Trophoblast cell (in vitro differentiated cells and primary cell): Measurements from ENCODE around the gene MDM4.
"Not testable (repeated sequence)": the region's sequence is repeated elsewhere in the genome, so short reads cannot be mapped to it uniquely, and the experiment has no call there.

Experiments
- DNase-seq, 2 donors: peaks; one replicate each; pipeline ENCODE4 v3.0.0-alpha.2; 2016
- H2AFZ ChIP-seq: 2 replicates; pipeline ENCODE4 v1.6.1; 2013; ENCODE audit warnings: low read length, moderate library complexity, mild to moderate bottlenecking; ENCODE audit not compliant: insufficient read depth, poor library complexity
- H2AK5ac ChIP-seq: 2 replicates; pipeline ENCODE4 v1.6.1; 2013; ENCODE audit warnings: mild to moderate bottlenecking, low read length
- H2BK120ac ChIP-seq: 2 replicates; pipeline ENCODE4 v1.6.1; 2013; ENCODE audit warnings: low read length, mild to moderate bottlenecking, moderate library complexity; ENCODE audit not compliant: insufficient read depth, poor library complexity
- H2BK12ac ChIP-seq: 2 replicates; pipeline ENCODE4 v1.6.1; 2013; ENCODE audit warnings: mild to moderate bottlenecking, low read length, moderate library complexity
- H2BK5ac ChIP-seq: 2 replicates; pipeline ENCODE4 v1.6.1; 2013; ENCODE audit warnings: low read length, low read depth, moderate library complexity, mild to moderate bottlenecking; ENCODE audit not compliant: poor library complexity
- H3K14ac ChIP-seq: 2 replicates; pipeline ENCODE4 v1.6.1; 2013; ENCODE audit warnings: mild to moderate bottlenecking, low read length
- H3K18ac ChIP-seq: 2 replicates; pipeline ENCODE4 v1.6.1; 2013; ENCODE audit warnings: mild to moderate bottlenecking, low read length
- H3K23ac ChIP-seq: 2 replicates; pipeline ENCODE4 v1.6.1; 2013; ENCODE audit warnings: low read length
- H3K27ac ChIP-seq: 2 replicates; pipeline ENCODE4 v1.5.1; 2013; ENCODE audit warnings: low read depth, mild to moderate bottlenecking, inconsistent platforms, low read length, moderate library complexity
- H3K27me3 ChIP-seq: 2 replicates; pipeline ENCODE4 v1.6.1; 2013; ENCODE audit warnings: inconsistent platforms, mild to moderate bottlenecking, low read length, moderate library complexity; ENCODE audit not compliant: insufficient read depth
- H3K36me3 ChIP-seq, 2 experiments: 1 replicate in 1 of 2; 2 replicates in 1 of 2; pipeline ENCODE4 v1.6.1; 2013; ENCODE audit warnings: low read length in 2 of 2, mild to moderate bottlenecking in 2 of 2, moderate library complexity in 1 of 2; ENCODE audit not compliant: insufficient read depth in 2 of 2, control insufficient read depth in 1 of 2
- H3K4ac ChIP-seq: 2 replicates; pipeline ENCODE4 v1.6.1; 2013; ENCODE audit warnings: low read depth, mild to moderate bottlenecking, low read length, moderate library complexity
- H3K4me1 ChIP-seq, 2 experiments: 1 replicate in 1 of 2; 2 replicates in 1 of 2; pipeline ENCODE4 v1.6.1; 2013; ENCODE audit warnings: low read length in 2 of 2, mild to moderate bottlenecking in 2 of 2, moderate library complexity in 1 of 2; ENCODE audit not compliant: insufficient read depth in 2 of 2, control insufficient read depth in 1 of 2
- H3K4me2 ChIP-seq: 2 replicates; pipeline ENCODE4 v1.6.1; 2013; ENCODE audit warnings: inconsistent platforms, mild to moderate bottlenecking, low read length, moderate library complexity
- H3K4me3 ChIP-seq: 2 replicates; pipeline ENCODE4 v1.5.1; 2013; ENCODE audit warnings: mild to moderate bottlenecking, low read depth, low read length, inconsistent platforms
- H3K79me1 ChIP-seq: one replicate; pipeline ENCODE4 v1.6.1; 2013; ENCODE audit warnings: low read length
- H3K79me2 ChIP-seq: 2 replicates; pipeline ENCODE4 v1.6.1; 2013; ENCODE audit warnings: low read length, mild to moderate bottlenecking; ENCODE audit not compliant: control insufficient read depth, insufficient read depth, poor library complexity
- H3K9ac ChIP-seq: 2 replicates; pipeline ENCODE4 v1.6.1; 2013; ENCODE audit warnings: mild to moderate bottlenecking, low read length
- H3K9me3 ChIP-seq: 2 replicates; pipeline ENCODE4 v1.6.1; 2013; ENCODE audit warnings: low read depth, mild to moderate bottlenecking, control low read depth, inconsistent platforms, low read length; ENCODE audit not compliant: insufficient read depth
- H4K12ac ChIP-seq: 2 replicates; pipeline ENCODE4 v1.6.1; 2013; ENCODE audit warnings: low read depth, mild to moderate bottlenecking, low read length, moderate library complexity
- H4K8ac ChIP-seq: 2 replicates; pipeline ENCODE4 v1.6.1; 2013; ENCODE audit warnings: low read depth, mild to moderate bottlenecking, low read length, moderate library complexity
- H4K91ac ChIP-seq: one replicate; pipeline ENCODE4 v1.6.1; 2013; ENCODE audit warnings: low read depth, mild to moderate bottlenecking, low read length, moderate library complexity
- WGBS: extraction: QIAGEN DNeasy Blood & Tissue Kit; methylation state at CpG from one replicate; pipeline ENCODE4 v1.1.7; 2013; ENCODE audit warnings: missing lambda C conversion rate; ENCODE audit not compliant: insufficient read length, insufficient coverage; ENCODE audit errors: extremely low coverage; 5-methylcytosine and 5-hydroxymethylcytosine counted together

The MDM4 gene

GRCh38 chr1:204570021-204570420 lies 53.8 kb downstream of the MDM4 start:
- not testable (repeated sequence) for H3K9ac ChIP-seq, H3K4ac ChIP-seq, H3K36me3 ChIP-seq, H2AK5ac ChIP-seq, H4K12ac ChIP-seq, H3K14ac ChIP-seq, H2BK120ac ChIP-seq, H3K9me3 ChIP-seq, H3K23ac ChIP-seq, H3K79me2 ChIP-seq, DNase-seq, H3K18ac ChIP-seq, H4K91ac ChIP-seq, H4K8ac ChIP-seq, H3K4me3 ChIP-seq, H2BK5ac ChIP-seq, H2BK12ac ChIP-seq, H2AFZ ChIP-seq, H3K4me2 ChIP-seq, H3K27me3 ChIP-seq, H3K27ac ChIP-seq
- Histone ChIP-seq H3K4me1 (peaks cover 37 to 45% of the 10 kb centered on the region in 2 experiments), H3K79me1 (peaks cover 17% of the 10 kb centered on the region)
- no CpG with 5 or more reads among the region's 3 CpGs for WGBS

DNA sequence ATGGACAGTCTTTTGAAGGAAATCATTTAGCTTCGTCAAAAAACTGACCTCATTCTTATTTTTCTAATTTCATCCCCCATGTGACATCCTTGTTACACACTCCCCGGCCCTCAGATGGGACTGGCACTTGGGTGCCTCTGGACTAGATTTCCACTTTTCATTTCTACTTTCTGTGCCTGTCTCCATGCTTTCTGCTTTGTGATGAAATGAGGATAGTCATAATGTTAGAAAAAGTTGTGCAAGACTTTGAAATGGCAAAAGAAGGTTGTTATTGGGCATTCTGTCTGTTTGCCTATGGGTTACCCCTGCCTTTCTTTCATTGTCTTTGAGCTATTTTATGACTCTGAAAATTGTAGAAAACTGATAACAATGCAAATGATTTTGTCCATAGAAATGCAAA lies 54.9 kb downstream of the MDM4 start:
- Histone ChIP-seq H2BK12ac (no peak overlapping the region), H4K8ac (no peak overlapping the region), H3K79me2 (peaks cover 5% of the 10 kb centered on the region), H2AFZ (no peak overlapping the region), H3K4me3 (no peak overlapping the region), H3K23ac (no peak overlapping the region), H3K18ac (no peak overlapping the region), H2BK120ac (no peak overlapping the region), H4K12ac (no peak overlapping the region), H3K27me3 (no peaks in the 10 kb centered on the region), H3K9ac (no peak overlapping the region), H3K14ac (no peak overlapping the region), H3K4ac (no peak overlapping the region), H3K27ac (no peak overlapping the region), H3K36me3 (no peaks in the 10 kb centered on the region), H3K9me3 (no peaks in the 10 kb centered on the region), H2AK5ac (no peak overlapping the region), H4K91ac (no peak overlapping the region), H3K4me2 (no peak overlapping the region), H3K4me1 (peaks cover 43 to 49% of the 10 kb centered on the region in 2 experiments), H2BK5ac (no peak overlapping the region), H3K79me1 (peaks cover 23% of the 10 kb centered on the region)
- no peak for DNase-seq
- WGBS, result no CpG with 5 or more reads among the region's 2 CpGs

GRCh38 chr1:204571631-204572030 lies 55.4 kb downstream of the MDM4 start:
- no CpG with 5 or more reads among the region's 4 CpGs for whole genome bisulfite sequencing
- Histone ChIP-seq H3K79me2 (peaks cover 5% of the 10 kb centered on the region), H3K18ac (no peak overlapping the region), H3K36me3 (no peaks in the 10 kb centered on the region), H4K8ac (no peak overlapping the region), H2AK5ac (no peak overlapping the region), H3K79me1 (peaks cover 23% of the 10 kb centered on the region), H3K4ac (no peak overlapping the region), H4K91ac (no peak overlapping the region), H3K4me2 (no peak overlapping the region), H3K9ac (no peak overlapping the region), H3K14ac (no peak overlapping the region), H2BK5ac (no peak overlapping the region), H4K12ac (no peak overlapping the region), H3K27ac (no peak overlapping the region), H2BK12ac (no peak overlapping the region), H3K4me3 (no peak overlapping the region), H3K4me1 (peaks cover 40 to 49% of the 10 kb centered on the region in 2 experiments), H3K9me3 (no peaks in the 10 kb centered on the region), H3K23ac (no peak overlapping the region), H2BK120ac (no peak overlapping the region), H2AFZ (no peak overlapping the region), H3K27me3 (no peaks in the 10 kb centered on the region)
- DNase-seq, result no peak

DNA sequence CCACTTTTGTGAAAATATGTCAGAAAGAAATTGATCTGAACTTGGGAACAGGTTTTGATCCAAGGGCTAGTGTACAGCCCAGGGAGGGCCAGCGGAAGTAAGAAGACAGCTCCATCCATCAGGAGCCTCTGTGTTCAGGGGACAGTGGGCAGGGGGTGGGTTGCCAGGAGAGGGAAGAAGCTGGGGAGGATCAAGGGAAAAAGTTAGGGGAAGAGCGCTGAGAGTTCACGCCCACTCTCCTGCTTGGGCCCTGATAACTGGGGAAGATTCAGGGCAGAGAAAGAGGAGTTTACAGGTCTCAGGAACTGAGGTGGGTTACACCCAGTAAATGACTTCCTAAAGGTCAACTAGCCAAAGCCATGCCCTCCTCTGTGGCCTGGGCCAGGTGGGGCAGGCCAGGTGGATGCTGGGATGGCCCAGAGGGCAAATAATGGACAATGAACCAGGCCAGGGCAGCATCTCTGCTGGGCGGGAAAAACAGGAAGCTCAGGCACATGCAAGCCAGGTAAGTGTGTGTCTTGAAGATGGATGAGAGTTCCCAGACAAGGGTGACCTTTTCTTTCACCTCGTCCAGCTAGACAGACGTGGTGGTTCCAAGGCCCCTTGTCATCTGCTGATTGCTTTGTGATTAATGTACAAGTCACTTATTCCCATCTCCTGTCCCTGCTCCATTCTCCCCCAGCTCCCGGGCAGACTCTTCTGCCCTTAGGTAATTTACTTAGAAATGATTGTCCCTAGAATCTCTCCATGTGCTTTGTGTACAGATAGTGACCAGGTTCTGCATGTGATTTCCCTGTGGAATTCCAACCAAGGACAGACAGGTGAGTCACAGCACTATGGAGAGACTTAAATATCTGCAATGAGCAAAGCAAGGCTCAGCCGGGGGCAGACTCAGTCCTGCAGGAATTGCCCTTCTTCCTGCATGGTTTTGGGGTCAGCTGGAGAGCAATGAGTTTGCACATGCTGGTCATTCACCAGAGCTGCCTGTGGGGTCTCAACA lies 57.0 kb downstream of the MDM4 start:
- peak overlapping the region; percentile 11 for H2AK5ac ChIP-seq

More for the DNA sequence above, 57.0 kb downstream of the MDM4 start:
- Histone ChIP-seq H3K9me3 (no peaks in the 10 kb centered on the region), H3K79me1 (peaks cover 23% of the 10 kb centered on the region), H3K4ac (no peak overlapping the region), H3K4me1 (peaks cover 34 to 50% of the 10 kb centered on the region in 2 experiments), H4K12ac (no peak overlapping the region), H3K18ac (peak overlapping the region; percentile 5), H4K91ac (peak overlapping the region; percentile 63), H3K27me3 (no peaks in the 10 kb centered on the region), H4K8ac (peak overlapping the region; percentile 15), H3K9ac (no peak overlapping the region), H2BK12ac (no peak overlapping the region), H3K14ac (peak overlapping the region; percentile 56), H3K23ac (no peak overlapping the region), H2BK120ac (peak overlapping the region; percentile 59), H2AFZ (no peak overlapping the region), H2BK5ac (peak overlapping the region; percentile 49), H3K36me3 (no peaks in the 10 kb centered on the region), H3K4me2 (peak overlapping the region; percentile 14), H3K79me2 (peaks cover 5% of the 10 kb centered on the region), H3K27ac (peak overlapping the region; percentile 71), H3K4me3 (no peak overlapping the region)
- peak; percentile 63 to 71 for DNase-seq
- no CpG with 5 or more reads among the region's 8 CpGs for WGBS
